ENCODE data around the gene ROCK2.

Gene ROCK2

GRCh38 chr2:11196246-11196645 is 148.2 kb downstream of the ROCK2 start:
- TF ChIP-seq, protein P1, sequence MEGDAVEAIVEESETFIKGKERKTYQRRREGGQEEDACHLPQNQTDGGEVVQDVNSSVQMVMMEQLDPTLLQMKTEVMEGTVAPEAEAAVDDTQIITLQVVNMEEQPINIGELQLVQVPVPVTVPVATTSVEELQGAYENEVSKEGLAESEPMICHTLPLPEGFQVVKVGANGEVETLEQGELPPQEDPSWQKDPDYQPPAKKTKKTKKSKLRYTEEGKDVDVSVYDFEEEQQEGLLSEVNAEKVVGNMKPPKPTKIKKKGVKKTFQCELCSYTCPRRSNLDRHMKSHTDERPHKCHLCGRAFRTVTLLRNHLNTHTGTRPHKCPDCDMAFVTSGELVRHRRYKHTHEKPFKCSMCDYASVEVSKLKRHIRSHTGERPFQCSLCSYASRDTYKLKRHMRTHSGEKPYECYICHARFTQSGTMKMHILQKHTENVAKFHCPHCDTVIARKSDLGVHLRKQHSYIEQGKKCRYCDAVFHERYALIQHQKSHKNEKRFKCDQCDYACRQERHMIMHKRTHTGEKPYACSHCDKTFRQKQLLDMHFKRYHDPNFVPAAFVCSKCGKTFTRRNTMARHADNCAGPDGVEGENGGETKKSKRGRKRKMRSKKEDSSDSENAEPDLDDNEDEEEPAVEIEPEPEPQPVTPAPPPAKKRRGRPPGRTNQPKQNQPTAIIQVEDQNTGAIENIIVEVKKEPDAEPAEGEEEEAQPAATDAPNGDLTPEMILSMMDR (IDR thresholded peaks at IDR 0.05; ENCODE audit: borderline replicate concordance, insufficient read depth, low read depth, low read length), result no peak
- no peak overlapping the region for H3K4me3 ChIP-seq (ENCODE audit: low read depth, low read length)

DNA sequence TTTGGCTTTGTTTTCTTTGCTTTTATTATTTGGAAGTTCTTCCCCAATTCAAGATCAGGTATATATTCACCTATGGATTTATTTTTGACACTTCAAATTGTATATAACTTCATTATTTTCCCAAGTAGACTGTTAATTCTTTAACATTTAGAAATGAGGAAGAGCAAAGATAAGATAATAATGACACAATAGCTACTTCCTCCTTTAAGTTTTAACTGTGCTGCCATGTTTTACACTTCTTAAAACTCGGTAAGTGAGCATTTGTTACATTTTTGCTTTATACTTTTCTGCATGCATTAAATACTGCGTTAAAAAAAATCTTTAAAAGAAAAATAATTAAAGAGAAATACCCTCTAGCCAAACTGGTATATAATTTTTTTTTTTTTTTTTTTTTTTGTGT is 156.7 kb downstream of the ROCK2 start:
- TF ChIP-seq, protein P1 (IDR thresholded peaks at IDR 0.05; ENCODE audit: borderline replicate concordance, insufficient read depth, low read depth, low read length), result no peak

GRCh38 chr2:11187083-11187619 is 157.3 kb downstream of the ROCK2 start:
- TF ChIP-seq, protein P1 (IDR thresholded peaks at IDR 0.05; ENCODE audit: borderline replicate concordance, insufficient read depth, low read depth, low read length), result no peak

More for the DNA sequence above, 156.7 kb downstream of the ROCK2 start:
- H3K4me3 ChIP-seq (ENCODE audit: low read depth, low read length), result no peak overlapping the region

GRCh38 chr2:11186145-11186544 is 158.3 kb downstream of the ROCK2 start:
- TF ChIP-seq, protein P1 (IDR thresholded peaks at IDR 0.05; ENCODE audit: borderline replicate concordance, insufficient read depth, low read depth, low read length), result no peak

More at GRCh38 chr2:11187083-11187619, 157.3 kb downstream of the ROCK2 start:
- no peak overlapping the region for H3K4me3 ChIP-seq (ENCODE audit: low read depth, low read length)

DNA sequence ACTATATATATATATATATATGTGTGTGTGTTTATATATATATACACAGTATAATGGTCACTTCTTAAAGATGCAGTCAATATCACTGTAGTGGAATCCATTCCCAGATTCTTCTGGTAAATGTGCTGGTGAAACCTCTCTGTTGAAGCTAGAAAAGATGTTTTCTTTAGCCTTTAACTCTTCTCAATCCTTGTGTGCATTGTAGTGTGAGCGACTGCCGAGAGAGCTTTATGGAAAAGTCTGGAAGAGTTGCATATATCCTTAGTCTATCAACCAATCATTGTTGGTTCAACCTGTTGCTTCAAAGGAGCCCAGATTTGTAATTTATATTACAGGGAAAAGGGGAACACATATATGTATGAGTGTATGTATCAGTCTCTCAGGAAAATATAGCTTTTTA is 161.5 kb downstream of the ROCK2 start:
- TF ChIP-seq, protein P1 (IDR thresholded peaks at IDR 0.05; ENCODE audit: borderline replicate concordance, insufficient read depth, low read depth, low read length), result no peak
- no peak overlapping the region for H3K4me3 ChIP-seq (ENCODE audit: low read depth, low read length)

More at GRCh38 chr2:11186145-11186544, 158.3 kb downstream of the ROCK2 start:
- no peak overlapping the region for H3K4me3 ChIP-seq (ENCODE audit: low read depth, low read length)

DNA sequence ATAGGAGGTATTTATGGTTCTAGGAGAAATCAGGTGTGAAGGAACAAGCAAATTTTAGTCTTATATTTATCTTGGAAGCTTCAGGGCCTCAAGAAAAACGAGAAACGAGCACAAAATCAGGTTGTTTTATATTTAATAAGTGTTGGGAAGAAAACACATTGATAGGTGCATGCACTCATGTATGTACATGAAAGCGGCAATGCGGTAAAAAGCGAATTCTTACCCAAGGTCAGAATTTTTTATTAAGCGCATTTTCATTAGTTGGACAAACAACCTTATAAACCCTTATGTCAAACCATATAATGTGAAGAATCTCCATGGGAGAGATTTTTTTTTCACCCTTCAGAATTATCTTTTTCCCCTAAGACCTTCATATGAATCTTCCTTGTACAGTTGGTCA is 163.8 kb downstream of the ROCK2 start:
- no peak overlapping the region for H3K4me3 ChIP-seq (ENCODE audit: low read depth, low read length)
- TF ChIP-seq, protein P1 (IDR thresholded peaks at IDR 0.05; ENCODE audit: borderline replicate concordance, insufficient read depth, low read depth, low read length), result no peak

DNA sequence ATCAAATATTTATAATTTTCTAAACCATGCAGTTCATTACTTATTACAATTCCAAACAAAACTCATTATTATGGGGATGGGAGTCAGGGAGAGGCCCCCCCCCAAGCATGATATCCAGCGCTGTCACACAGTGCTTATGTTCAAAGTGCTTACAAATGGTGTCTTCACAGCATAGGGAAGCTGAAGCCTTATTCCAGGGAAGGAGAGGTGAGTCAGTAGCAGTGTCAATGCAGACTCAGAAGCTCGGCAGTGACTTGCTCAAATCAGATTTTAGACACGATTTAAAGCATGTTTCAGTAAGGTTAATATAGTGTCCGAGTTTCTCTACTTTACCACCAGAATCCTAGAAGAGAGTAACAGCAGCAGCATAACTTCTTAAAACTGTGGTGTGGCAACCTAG is 164.5 kb downstream of the ROCK2 start:
- TF ChIP-seq, protein P1 (IDR thresholded peaks at IDR 0.05; ENCODE audit: borderline replicate concordance, insufficient read depth, low read depth, low read length), result no peak
- H3K4me3 ChIP-seq (ENCODE audit: low read depth, low read length), result no peak overlapping the region
